ENCODE results near the gene HNRNPAB.

HNRNPAB gene

GRCh38 chr5:178198151-178198550 is 6.2 kb upstream of the HNRNPAB start:
- peak; percentile 92 for DNase-seq

DNA sequence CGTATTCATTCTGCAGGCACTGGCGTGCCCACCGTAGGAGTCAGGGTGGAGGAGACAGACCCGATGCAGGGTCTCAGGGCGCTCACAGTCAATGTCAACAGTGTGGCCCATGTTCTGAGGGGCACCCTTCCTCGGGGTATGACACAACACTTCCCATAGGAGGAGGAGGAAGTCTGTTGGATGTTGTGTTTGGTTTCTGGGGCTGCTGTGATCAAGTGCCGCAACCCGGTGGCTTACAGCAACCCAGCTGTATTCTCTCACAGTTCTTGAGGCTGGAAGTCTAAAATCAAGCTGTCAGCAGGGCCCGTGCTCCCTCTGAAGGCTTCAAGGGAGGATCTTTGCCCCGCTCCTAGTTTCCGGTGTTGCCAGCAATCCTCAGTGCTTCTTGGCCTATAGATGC is 5.6 kb upstream of the HNRNPAB start:
- DNase-seq, result peak; percentile 47

DNA sequence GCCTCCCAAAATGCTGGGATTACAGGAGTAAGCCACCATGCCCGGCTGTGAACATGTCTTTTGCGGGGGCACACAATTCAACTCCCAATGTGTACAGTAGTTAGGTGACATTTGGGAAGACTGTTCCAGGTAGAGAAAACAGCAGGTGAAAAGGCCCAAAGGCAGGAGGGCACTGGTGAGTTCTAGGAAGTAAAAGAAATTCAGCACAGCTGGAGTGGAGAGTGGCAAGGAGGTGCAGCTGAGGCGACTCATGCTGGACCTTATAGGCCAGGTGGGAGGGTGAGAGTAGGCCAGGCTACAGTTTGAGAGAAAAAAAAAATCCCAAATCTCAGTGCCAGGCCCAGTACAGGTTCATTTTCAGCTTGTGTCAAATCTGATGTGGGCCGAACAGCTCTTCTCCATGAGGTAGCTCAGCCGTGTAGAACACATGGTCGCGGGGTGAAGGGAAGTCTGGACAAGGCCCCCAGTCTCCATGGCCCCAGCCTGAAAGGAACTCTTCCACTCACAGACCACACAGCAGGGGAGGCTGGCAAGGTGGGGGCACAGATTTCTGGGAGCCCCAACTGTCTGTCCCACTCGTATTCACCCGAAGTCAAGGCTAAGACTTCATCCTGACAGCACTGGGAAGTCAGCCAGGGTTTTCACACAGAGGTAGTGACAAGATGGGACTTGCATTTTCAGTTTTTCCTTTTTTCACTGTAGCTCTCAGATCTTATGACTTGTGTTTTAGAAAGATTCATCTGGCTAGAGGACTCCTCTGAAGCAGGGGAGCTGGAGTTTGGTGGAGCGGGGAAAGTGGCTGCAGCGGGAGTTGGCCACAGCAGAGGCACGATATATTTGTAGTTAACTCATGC is 4.5 kb upstream of the HNRNPAB start:
- no peak for DNase-seq

GRCh38 chr5:178201221-178201926 is 3.0 kb upstream of the HNRNPAB start:
- DNase-seq, result no peak

DNA sequence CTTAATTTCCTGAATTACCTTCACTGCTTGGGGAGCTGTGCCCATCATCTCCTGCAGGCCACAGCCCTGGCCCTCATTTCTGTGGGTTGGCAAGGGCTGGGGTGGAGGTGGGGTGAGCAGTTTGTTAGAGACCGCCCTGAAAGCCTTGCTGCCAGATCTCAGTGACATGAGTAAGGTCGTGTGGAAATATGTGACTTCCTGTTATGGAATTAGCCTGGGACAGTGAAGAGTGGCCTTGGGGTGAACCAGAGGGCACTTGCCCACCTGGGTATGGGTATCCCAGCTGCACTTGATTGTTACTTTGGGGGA is 2.5 kb upstream of the HNRNPAB start:
- DNase-seq, result no peak

- no peak for DNase-seq
Measured at GRCh38 chr5:178202541-178202940, 1.8 kb upstream of the HNRNPAB start.

DNA sequence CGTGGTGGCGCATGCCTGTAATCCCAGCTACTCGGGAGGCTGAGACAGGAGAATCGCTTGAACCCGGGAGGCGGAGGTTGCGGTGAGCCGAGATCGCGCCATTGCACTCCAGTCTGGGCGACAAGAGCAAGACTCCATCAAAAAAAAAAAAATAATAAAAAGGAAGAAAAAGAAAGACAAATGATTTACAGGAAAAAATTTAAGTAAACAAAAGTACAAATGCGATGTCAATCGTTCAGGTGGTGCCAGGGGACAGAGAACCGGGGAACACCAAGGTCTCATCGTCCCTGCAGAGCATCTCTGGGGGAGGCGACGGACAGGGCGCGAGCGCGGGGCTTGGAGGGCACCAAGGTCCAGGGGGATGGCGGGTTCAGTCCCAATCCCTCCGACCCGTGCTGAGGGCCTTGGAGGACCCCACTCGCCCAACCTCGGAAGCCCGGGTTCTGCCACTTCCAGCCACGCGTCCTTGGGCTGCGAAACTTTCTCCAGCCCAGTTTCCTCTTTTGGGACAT is 607 bp upstream of the HNRNPAB start:
- no peak for DNase-seq

DNA sequence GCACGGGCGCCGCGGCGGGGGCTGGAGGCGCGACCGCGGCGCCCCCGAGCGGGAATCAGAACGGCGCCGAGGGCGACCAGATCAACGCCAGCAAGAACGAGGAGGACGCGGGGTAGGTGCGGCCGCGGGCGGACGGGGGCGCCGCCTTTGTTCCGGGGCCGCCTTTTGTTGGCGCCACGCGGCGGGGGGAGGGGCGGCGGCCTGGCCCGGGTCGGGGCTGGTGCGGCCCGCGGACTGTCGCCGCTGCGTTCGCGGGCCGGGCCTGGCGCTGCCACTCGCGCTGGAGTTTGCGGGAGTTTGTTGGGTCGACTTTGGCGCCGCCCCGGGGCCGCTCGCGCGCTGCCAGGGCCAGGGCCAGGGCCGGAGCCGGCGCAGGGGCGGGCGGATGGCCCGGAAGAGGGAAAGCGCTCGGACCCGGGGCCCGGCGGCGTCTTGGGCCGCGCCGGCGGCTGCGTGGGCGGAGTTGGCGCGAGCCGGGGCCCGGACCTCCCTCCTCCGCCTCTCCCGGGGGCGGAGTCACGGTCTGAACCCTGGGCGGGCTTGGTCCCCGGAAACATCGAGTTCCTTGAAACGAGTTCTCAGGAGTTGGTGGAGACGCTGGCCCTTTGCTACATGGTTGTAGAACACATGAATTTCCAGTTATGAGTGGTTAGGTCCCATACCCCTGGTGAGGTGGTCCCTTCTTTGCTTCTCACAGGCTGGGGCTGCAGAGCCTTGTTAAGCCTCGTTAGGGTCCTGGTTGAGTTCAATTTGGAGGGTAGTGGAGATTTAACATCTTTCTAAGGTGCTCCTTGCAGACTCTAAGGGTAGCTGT is 809 bp downstream of the HNRNPAB start:
- peak; percentile 72 for DNase-seq

- no peak for DNase-seq
Measured at GRCh38 chr5:178205749-178206047, 1.4 kb downstream of the HNRNPAB start.

- DNase-seq, result no peak
Measured at GRCh38 chr5:178206166-178207101, 2.1 kb downstream of the HNRNPAB start.

- DNase-seq, result no peak
Measured at GRCh38 chr5:178207183-178207916, 3.0 kb downstream of the HNRNPAB start.

- no peak for DNase-seq
Measured at GRCh38 chr5:178207917-178208280, 3.6 kb downstream of the HNRNPAB start.

DNA sequence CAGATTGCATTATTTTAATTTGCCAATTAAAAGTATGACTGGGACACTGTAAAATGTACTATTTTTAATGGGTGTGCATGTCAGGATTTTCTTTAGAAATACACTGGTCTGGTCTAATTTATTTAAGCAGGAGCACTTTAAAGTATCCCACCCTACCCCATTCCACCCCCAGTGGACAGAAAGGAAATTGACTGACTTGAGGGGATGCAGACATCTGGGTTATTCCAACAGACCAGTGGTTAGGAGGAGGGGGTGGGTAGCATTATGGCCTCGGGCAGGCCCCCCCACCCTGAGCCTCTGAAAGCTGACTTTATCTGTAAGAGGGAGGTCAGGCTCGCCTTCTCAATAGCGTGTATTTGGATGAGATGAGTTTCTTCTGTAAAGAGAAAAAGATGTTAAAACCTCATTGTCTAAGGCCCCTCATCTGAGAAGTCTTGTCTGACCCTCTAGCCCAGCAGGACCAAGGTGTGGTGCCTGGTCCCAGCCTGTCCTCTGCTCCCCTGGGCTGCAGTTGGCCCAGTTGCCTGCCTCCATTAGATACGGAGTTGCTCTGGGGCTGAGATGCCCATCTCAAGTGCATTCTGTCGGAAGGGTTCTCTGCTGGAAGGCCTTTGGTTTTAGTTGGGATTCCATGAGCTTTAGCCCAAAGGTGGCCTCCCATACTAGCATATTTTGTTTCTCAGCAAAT is 4.4 kb downstream of the HNRNPAB start:
- peak; percentile 39 for DNase-seq

- DNase-seq, result no peak
Measured at GRCh38 chr5:178209334-178210072, 5.2 kb downstream of the HNRNPAB start.

DNA sequence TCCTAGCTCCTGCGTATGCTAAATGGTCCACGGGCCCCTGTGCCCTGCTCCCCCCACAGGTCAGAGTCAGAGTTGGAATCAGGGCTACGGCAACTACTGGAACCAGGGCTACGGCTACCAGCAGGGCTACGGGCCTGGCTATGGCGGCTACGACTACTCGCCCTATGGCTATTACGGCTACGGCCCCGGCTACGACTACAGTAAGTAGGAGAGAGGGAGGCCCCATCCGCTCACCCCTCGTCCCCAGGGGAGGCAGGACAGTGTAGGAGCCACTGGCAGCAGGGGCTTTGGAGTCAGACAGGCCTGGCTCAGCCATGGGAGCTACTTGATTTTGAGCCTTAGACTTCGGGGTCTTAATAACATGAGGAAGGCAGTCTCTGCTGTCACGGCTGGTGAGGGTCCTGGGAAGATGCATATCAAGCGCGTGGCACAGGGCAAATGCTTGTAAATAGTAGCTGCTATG is 5.8 kb downstream of the HNRNPAB start:
- DNase-seq, result no peak

- DNase-seq, result no peak
Measured at GRCh38 chr5:178210686-178211085, 6.4 kb downstream of the HNRNPAB start.

DNA sequence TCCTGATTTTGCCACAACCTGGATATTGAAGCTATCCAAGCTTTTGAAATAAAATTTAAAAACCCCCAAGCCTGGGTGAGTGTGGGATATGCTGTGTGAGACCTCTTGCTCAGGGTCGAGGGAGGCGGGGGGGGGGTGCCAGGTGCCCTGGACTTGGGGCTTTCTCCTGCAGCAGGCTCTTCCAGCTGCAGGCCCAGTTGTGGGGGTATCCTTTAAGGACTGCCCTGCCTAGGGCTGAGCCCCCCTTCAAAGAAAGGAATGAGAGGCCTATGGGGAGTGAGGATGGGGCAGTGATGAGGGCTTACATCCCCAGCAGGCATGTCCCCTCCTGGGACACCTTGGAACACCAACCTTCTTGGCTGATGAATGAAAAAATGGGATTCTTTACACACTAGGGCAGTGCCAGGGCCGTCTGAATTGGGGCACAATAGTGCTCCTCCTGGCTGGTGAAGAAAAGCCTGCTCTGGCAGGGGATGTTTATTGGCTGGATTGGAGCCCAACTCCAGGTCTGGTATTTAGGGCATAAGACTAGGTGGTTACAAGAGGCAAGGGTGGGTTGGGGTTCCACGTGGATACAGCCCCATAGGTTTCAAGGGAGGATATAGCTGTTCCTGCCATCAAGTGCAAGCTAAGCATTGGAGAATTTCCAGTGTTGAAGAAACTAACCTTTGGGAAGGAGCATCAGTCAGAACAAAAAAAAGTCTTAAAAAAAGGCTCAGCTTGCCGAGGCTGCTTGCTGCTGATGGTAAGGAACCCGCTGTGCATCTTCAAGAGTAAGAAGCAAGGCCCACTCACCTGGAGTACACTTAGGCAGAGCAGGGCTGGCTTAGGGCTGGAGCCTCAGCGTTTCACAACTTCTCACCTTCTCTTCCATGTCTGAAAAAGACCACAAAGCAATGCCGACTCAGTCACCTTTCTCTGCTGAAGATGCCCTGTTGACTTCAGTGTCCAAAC is 7.0 kb downstream of the HNRNPAB start:
- DNase-seq, result no peak

DNA sequence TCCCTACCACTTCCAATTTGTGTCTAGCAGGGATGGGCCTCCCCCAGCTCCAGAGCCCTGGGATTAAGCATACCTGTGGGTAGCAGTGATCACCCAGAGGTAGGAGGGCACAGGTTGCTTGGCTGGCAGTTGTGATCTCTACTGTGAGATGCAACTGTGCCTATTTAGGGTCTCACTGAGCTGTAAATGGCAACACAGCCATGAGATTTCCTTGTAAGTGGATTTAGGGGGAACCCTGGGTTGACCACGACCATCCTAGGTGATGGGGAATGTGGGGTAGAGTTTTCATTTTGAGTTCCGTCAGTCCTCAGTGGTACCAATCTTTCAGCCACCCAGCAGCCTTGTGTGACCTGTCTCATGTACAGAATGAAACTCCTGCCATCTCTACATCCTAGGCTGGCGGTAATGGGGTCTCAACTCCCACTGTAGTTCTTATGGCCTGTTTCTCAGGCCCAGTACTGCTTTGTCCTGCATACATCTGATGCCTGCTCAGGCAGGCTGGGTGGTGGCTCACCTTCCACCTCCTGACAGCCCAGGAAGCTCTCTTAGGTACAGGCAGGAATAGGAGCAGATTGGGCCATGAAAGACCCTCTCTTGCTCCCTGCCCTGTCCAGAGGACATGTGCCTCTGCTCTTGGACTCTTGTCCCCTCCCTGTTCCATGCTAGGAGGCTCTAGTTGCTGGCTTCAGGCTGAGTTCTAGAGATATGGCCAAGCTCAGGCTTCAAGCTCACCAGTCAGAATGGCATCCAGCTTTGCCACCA is 8.1 kb downstream of the HNRNPAB start:
- peak; percentile 50 for DNase-seq
